ENCODE data around the gene CLASP1.
"Not testable (repeated sequence)": the region's sequence is repeated elsewhere in the genome, so short reads cannot be mapped to it uniquely, and the experiment has no call there.

CLASP1 gene

GRCh38 chr2:121420486-121420885 lies 228.8 kb downstream of the CLASP1 start:
- no peak for DNase-seq (ENCODE audit: low spot score)

GRCh38 chr2:121419081-121419699 lies 230.1 kb downstream of the CLASP1 start:
- DNase-seq (ENCODE audit: low spot score) = no peak

- no peak for DNase-seq (ENCODE audit: low spot score)
Measured at GRCh38 chr2:121418494-121419058, 230.7 kb downstream of the CLASP1 start.

DNA sequence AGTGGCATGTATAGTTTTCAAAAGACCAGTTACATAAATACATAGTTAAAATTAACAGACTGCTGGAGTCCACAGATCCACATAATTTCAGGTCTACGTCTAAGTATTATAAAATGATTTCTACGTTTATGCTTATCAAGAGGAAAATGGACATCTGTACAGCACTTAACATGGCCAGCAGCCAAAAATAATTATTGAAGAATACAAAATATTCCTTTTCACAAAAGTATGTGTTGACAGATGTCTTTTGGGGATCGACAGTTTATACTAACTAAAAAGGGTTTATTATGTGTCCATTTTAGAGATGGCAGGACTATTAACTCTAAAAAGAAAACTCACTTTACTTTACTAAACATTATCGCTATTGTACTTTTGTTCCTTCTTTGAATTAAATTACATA lies 231.4 kb downstream of the CLASP1 start:
- DNase-seq (ENCODE audit: low spot score) = no peak

- no peak for DNase-seq (ENCODE audit: low spot score)
Measured at GRCh38 chr2:121415727-121416126, 233.5 kb downstream of the CLASP1 start.

DNA sequence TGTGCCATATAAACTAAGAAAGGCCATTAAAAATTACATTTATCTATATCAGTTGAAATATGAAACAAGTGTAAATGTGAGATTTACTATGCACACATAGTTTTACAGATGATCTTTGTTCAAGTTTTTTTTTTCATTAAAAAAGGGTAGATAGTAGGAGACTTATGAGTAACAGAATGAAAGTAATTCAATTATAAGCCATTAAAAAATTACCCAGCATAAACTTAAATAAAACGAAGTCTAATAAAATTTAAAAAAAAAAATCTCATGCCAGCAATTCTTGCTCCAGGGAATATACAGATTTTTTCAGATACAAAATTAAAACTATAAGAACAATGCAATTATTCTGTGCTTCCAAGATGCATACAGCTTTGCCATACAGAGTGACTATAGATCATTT lies 236.9 kb downstream of the CLASP1 start:
- DNase-seq (ENCODE audit: low spot score) = no peak

DNA sequence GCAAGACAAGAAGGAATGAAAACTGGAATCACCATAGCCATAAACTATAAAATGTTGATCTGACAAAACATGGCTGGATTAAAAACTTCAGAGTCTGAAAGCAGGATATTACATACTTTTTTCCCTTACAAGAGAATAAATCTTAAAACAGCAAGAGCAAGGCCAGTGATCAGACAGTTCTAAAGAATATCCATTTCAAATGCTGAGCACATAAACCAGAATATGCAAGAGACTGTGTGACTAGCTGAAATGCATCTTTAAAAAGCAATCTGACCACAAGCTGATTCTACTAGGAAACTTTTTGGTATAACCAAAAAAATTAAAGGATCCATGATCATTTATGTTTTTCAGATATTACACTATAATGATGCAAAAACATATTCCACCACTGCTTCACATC lies 239.3 kb downstream of the CLASP1 start:
- DNase-seq (ENCODE audit: low spot score) = no peak

DNA sequence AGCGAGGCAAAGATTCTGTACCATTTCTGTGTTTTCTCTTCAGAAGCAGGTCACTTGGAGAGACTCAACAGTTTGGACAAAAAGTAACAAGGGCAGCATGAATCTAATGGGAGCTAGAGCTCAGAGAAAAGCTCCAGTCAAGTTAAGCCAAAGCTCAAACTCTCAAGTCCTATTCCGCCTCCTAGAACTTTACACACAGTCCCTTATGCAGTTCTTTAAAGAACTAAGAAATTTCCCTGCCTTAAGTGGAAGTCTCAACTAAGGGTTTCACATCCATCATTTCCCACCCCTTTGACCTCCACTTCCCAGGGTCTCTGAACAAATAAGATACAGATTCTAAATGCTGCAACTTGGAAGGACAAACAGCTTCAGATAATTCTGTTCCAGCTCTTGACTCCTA lies 239.9 kb downstream of the CLASP1 start:
- DNase-seq (ENCODE audit: low spot score) = no peak

GRCh38 chr2:121408641-121409040 lies 240.6 kb downstream of the CLASP1 start:
- no peak for DNase-seq (ENCODE audit: low spot score)

DNA sequence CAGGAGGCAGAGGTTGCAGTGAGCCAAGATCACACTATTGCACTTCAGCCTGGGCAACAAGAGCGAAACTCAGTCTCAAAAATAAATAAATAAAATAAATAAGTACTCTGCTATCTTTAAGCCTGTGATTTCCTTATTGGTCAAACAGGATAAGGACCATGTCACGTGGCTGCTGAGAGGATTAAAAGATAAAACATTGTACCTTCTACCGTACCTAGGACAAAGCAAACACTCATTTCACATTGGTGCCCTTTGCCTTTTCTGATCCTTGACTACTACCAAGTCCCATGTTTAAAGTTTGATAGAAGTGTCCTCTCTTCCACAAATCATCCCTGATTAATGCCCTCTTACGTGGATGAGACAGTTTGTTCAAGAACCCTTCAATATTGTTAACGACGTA lies 244.0 kb downstream of the CLASP1 start:
- DNase-seq (ENCODE audit: low spot score) = no peak

DNA sequence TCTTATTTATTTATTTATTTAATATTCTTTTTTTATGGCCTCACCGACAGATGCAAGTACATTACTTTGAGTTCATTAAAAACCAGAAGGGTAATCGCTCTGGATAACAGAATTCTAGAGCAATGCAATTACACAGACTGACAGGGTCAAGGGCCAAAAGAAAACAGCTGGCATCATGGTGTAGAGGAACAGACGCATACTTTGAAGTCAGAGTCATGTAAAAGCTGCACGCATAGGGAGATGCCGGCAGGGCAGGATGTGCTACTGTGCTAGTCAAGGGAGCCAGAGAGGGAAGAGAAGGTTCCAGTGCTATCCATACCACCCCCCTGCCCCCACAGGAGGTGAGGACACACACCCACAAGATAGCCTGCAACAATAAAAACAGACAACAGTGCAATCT lies 249.1 kb downstream of the CLASP1 start:
- no peak for DNase-seq (ENCODE audit: low spot score)

DNA sequence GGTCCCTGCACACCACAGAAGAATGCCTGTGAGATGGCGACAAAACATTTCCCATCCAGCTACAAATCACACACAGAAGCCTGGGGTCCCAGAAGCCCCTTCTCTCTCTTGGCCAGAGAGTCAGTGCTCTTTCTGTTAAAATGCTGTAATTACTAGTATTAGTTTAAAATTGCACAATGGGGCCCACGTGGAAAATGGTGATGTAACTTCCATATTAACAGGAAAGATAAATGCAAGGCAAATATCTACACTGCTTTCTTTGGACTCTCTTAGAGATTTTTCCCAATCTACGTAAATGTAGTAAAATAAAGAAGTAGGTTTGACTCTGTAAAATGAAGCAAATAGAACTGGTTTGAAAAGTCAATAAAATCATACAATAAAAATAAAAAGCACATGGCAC lies 250.4 kb downstream of the CLASP1 start:
- no peak for DNase-seq (ENCODE audit: low spot score)

DNA sequence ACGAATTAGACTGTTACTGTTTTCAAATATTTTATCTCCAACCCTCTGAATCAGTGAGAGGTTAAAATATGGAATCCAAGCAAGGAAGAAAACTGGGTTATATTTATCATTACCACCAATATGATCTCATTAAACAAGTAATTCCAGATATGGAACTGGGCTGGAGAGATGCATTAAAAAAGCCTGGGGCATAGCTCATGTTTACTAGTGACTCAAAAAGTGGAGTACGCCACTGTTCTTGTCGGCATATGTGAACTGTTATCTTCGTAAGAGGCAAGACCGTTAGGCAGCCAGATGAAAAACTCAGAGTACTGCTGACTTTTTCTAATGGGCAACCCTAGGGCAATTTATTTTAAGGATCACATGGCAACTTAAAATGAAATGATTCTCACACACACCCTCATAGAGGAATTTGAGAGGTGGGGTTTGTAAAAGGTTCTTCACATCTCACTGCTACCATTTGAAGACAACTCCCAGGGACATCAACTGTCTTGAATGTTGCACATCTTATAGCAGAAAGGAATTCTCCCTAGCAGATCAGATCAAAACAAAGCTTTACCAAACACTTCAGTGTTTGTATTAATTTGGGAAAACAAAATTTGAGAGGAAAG lies 259.1 kb downstream of the CLASP1 start:
- no peak for DNase-seq (ENCODE audit: low spot score)

- no peak for DNase-seq (ENCODE audit: low spot score)
Measured at GRCh38 chr2:121388371-121388770, 260.9 kb downstream of the CLASP1 start.

DNA sequence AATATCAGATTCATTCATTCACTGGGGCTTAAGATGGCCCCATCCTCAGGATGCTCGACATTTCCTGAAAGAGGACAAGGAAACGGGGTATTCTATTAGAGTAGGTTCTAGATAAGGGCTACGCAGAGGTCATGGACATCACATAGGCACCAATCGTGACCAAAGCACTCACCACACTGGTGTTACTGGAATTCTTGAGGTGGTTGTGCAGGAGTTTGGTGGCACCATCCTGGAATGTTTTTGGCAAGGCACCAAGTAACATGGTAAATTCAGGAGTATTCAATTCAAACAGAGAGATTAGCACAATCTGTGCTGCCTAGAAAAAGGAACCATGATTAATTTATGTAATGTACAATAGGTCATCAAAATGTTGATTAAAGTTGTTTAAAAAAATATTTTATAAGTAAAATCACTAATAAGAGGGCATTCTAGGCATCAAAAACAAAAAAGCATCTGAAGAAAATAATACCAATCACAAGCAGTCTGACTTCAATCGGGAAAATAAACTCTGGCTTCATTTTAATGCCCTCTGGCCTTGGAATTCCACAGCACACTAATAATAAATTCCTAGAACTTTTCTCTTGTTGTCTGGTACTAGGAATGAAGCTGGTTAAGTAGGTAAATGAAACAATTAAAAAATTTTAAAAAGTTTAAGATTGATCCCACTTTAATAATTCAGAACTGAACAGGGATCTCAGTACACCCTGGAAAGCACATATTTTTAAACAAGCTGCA lies 261.5 kb downstream of the CLASP1 start:
- no peak for DNase-seq (ENCODE audit: low spot score)

DNA sequence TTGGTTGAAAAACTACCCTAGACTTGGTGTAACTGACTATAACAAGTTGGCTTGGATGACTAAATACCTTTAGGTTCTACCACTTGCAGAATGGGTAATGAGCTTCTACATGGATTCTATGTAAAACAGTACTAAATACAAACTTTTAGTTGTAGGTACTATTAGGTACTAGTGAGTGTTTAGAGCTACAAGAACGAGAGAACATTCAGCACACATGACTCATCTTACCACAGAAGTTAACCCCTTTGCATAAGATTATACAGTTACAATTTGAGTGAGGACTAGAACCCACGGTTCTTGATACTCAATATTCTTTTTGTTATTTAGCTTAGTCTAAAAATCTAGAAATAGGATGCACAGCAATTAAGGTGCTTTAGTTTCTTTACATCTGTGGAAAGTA lies 262.6 kb downstream of the CLASP1 start:
- DNase-seq (ENCODE audit: low spot score) = peak; percentile 59

GRCh38 chr2:121386102-121386501 lies 263.2 kb downstream of the CLASP1 start:
- DNase-seq (ENCODE audit: low spot score) = no peak

DNA sequence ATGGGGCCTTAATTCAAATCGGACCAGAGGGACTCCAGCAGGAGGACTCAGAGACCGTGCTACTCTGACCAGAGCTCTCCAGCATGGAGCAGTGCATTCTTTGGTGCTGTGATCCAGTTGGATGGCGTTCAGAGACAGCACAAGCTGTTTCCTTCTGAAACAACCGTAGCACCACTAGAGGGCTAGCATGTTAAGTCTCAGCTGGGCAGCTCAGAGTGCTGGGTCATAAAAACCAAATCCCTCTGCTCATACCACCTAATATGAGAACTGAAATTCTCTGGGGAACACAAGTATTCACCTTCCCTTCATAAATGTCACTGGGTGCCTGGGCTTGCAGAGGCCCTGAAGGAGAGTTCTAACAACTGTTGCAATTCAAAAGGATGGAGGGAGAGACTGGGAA lies 266.5 kb downstream of the CLASP1 start:
- DNase-seq (ENCODE audit: low spot score) = no peak

DNA sequence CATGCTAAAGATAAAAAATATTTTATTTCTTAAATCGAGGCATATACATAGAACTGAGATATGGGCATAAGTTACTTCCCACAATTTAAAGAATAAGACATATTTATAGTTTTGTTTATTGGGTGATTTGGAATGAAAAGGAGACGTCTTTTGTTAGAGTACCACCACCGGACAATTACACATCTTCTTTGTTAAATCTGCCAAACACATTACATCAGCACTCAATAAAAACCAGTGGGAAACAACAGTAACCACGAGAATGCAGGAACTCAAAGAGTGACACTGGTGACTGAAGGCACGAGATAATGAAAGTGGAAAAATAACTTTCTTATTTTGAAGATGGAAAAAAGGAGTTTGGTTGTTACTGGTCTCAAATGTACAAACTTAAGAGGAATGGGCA lies 271.6 kb downstream of the CLASP1 start:
- peak; percentile 17 for DNase-seq (ENCODE audit: low spot score)

DNA sequence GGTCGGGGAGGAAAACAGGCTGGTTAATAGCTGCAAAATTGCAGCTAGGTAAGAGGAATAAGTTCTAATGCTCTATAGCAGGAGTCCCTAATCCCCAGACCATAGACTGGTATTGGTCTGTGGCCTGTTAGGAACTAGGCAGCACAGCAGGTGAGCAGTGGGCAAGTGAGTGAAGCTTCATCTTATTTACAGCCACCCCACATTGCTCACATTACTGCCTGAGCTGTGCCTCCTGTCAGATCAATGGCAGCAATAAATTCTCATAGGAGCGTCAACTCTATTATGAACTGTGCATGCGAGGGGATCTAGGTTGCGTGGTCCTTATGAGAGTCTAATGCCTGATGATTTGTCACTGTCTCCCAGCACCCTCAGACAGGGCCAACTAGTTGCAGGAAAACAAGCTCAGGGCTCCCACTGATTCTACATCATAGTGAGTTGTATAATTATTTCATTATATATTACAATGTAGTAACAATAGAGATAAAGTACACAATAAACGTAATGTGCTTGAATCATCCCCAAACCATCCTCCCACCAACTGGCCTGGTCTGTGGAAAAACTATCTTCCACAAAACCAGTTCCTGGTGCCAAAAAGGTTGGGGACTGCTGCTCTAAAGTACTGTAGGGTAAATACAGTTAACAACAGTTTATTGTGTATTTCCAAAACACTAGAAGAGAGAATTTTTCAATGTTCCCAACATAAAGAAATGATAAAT lies 272.6 kb downstream of the CLASP1 start:
- no peak for DNase-seq (ENCODE audit: low spot score)

GRCh38 chr2:121375621-121376159 lies 273.6 kb downstream of the CLASP1 start:
- DNase-seq (ENCODE audit: low spot score) = no peak

GRCh38 chr2:121374412-121375075 lies 274.7 kb downstream of the CLASP1 start:
- not testable (repeated sequence) for DNase-seq (ENCODE audit: low spot score)
